SH-SY5Y (cell line): ENCODE data around the gene SEH1L.

Source experiments
- GATA2 ChIP-seq: IDR thresholded peaks from 2 replicates; pipeline ENCODE4 v1.6.1; 2011; ENCODE audit warnings: mild to moderate bottlenecking, low read depth, low read length
- GATA3 ChIP-seq: IDR thresholded peaks from 2 replicates; pipeline ENCODE4 v1.6.1; 2011; ENCODE audit warnings: low read depth, mild to moderate bottlenecking, low read length, moderate library complexity

SEH1L gene

GRCh38 chr18:13003466-13003896 is 55.7 kb downstream of the SEH1L start:
- no peak for TF ChIP-seq GATA3
- TF ChIP-seq GATA2, result no peak

DNA sequence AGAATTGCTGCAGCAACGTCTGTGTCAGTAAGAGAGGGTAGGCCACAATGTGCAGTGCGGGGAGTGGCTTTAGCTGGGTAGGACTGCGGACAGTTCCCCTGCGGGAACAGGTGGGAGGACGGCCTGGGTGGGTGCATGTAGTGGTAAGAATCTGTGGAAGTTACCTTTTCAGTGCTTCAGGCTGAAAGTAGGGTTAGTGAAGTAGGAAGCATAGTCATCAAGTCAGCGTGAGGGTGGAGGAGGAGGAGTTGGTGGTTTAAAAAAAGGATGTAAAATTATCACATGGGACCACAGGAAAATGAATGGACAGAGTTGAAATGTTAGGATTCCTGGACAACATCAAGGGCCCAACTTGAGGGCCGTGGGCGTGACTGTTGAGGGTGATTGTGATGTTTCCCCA is 56.6 kb downstream of the SEH1L start:
- TF ChIP-seq GATA2 (no peak), GATA3 (no peak)

- no peak for TF ChIP-seq GATA2
- no peak for TF ChIP-seq GATA3
Observed at GRCh38 chr18:13005289-13005688, 57.5 kb downstream of the SEH1L start.

- TF ChIP-seq GATA3 (no peak), GATA2 (no peak)
Observed at GRCh38 chr18:13006531-13007247, 58.9 kb downstream of the SEH1L start.

DNA sequence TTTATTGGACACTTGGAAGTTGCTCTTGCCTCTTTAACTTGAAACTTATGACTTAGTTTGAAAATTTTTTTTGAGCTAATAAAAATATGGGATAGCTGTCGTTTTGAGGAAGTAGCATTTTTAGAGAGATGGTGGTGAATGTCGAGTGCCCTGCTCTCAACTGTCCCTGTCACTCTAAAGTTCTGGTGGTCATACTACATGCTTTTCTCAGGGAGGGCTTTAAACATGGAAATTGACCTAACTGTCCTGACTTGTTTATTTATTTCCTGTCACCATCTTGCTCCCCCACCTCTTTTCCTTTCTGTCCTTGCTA is 59.4 kb downstream of the SEH1L start:
- no peak for TF ChIP-seq GATA2

GRCh38 chr18:13011719-13012118 is 63.9 kb downstream of the SEH1L start:
- no peak for TF ChIP-seq GATA2
- no peak for TF ChIP-seq GATA3

DNA sequence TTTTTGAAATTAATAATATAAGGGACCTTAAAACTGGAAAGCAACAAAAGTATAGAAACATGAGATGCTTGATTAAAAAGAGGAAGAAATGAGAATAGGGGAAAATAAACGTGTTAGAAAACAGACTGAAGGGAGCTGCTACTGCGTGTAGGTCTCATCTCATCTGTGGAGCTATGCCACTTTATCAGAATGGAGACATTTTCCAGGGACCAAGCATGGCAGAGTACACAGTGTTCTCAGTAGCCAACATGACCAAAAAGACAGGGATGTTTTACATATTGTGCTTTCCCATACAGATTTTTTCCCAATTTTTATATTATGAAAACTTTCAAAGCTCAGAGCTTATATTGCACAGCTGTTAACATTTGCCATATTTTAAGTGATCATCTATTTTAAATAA is 66.4 kb downstream of the SEH1L start:
- TF ChIP-seq GATA3, result no peak
- no peak for TF ChIP-seq GATA2

DNA sequence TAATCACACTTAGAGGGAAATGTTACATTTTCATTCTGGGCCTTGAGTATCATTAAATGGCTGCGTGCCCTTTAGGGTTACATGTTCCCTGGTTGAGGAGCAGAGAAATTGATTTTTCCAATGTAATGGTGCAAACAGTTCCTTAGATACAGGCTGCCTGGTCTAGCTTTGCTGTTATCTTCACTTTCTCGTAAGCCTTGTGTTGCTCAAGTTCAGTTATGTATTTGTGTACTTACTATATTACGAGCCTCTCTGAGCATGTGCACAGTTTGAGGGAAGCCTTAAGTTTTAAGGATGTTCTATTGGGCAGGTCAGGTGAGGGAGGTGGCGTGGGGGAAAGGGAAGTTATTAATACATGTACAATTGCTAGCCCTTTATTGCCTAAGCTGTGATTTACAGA is 67.0 kb downstream of the SEH1L start:
- TF ChIP-seq GATA3 (no peak), GATA2 (no peak)

DNA sequence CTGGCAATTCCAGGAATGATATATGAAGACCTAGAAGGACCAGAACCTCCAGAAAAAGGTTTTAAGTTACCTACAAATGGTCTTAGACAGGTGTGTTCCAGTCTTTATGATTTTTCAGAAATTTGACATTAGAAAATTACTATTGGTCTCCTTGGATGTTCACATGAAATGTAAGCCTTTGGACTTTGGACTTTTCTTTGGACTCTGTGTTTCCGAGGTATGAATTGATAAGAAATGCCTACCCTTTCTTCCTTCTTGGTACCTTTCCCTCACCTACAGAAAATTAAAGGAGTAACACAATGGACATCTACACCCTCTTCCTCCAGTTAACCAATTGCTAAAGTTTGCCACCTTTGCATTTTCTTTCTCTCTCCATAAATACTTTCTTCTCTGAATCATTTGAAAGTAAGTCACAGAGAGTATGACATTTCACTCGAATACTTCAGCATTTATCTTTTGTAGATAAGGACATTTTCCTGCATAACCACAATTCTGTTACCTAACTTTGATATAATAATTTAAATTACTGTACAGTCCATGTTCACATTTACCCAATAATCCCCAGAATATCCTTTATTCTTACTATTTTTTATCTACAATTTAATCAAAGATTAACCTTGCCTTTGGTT is 69.5 kb downstream of the SEH1L start:
- TF ChIP-seq GATA3 (no peak), GATA2 (no peak)

DNA sequence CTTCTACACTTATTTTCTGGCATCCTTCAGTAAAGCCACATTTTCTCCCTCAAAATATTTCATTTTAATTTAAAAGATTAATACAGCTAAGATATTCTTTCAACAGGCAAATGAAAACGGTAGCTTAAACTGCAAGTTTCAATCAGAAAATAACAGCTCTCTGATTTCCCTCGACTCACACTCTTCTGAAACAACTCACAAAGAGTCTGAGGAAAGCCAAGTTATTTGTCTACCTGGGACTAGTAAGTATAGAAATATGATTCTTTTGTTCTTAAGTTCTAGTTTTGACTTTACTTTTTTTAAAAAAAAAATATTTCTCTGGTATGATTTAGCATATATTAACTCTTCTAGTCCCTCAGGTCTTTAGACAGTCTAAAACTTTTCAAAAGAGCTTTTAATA is 70.6 kb downstream of the SEH1L start:
- no peak for TF ChIP-seq GATA3

DNA sequence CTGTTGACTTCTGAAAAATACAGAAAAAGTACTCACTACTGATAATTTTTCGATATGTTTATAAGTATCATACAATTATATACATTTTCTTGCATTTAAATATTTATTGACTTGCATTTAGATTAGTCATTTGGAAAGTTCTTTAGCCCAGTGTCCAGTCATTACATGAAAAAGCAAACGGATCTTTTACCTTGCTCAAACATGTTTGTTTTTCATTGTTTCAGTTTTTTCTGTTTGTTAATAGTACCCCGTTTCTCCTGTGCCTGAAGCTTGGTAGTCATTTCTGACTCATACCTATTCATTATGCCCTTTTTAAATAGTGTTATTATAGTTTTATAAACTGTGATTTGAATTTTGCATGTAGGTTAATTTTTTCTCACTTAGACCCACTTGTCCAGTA is 71.5 kb downstream of the SEH1L start:
- no peak for TF ChIP-seq GATA3
- no peak for TF ChIP-seq GATA2

DNA sequence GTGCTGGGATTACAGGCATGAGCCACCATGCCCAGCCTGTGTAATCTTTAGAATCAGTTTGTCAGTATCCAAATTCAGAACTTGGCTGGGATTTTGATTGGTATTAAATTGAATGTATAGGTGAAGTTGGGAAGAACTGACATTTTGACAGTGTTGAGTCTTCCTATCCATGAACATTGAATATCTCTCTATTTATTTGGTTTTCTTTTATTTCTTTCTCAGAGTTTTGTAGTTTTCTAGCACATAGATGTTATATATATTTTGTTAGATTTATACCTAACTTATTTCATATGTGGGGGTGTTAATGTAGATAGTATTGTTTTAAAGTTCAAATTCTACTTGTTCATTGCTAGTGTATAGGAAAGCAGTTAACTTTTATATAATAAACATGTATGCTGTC is 74.8 kb downstream of the SEH1L start:
- TF ChIP-seq GATA2 (no peak), GATA3 (no peak)

DNA sequence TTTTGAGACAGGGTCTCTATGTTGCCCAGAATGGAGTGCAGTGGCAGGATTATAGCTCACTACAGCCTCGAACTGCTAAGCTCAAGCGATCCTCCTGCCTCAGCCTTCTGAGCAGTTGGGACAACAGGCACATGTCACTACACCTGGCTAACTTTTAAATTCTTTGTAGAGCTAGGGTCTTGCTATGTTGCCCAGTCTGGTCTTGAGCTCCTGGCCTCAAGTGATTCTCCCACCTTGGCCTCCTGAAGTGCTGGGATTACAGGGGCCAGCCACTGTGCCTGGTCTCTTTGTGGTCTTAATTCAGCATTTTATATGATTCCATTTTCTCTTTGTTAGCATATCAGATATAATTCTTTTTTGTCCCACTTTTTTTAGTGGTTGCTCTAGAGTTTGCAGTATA is 77.4 kb downstream of the SEH1L start:
- TF ChIP-seq GATA3, result no peak
- TF ChIP-seq GATA2, result no peak

- TF ChIP-seq GATA2 (no peak), GATA3 (no peak)
Observed at GRCh38 chr18:13026583-13027270, 78.9 kb downstream of the SEH1L start.

DNA sequence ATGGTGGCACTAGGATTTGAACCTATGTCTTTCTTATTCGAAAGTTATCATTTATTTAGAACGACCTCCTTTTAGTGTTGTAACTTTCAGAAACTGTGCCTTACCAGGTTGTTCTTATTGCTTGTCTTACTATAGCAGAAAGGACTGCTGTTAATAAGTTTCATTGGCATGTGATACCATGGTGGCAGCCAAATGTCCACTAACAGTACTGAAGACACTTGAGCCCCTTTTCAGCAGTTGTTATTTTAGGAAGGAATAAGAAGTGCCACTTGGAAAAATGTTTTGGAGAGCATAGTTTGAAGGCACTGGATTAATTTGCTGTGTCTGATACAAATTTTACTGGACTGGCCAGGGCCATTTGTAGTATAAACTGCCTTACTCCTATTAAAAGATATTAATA is 81.1 kb downstream of the SEH1L start:
- no peak for TF ChIP-seq GATA2
- no peak for TF ChIP-seq GATA3
